MCF 10A (cell line): ENCODE measurements around the gene UBR4. TPM values are rescaled to one million over a fixed set of nuclear protein-coding genes. Genes with fewer than 3 reads are reported as not detected.

Source experiments
- BruUV-seq: library from RNA; stranded (reverse); fragments of 400-500 nt; replicated peaks from 2 replicates; lab custom pipeline; 2021; lab: Mats Ljungman, UMichigan
- CTCF ChIA-PET: fragments of 300-600 bp; sonication (Branson Sonifier 250); formaldehyde crosslinking; extraction: SDS; loops from one replicate; lab custom pipeline; 2021; ENCODE audit warnings: antibody characterized with exemption, inconsistent platforms; lab: Yijun Ruan, JAX
- POLR2A ChIA-PET: fragments of 300-600, 350-650 bp; sonication (Branson Sonifier 250); formaldehyde crosslinking; extraction: SDS; loops from one replicate; lab custom pipeline; 2020; ENCODE audit warnings: antibody characterized with exemption, inconsistent platforms; lab: Yijun Ruan, JAX
- DNase-seq: peaks from one replicate; pipeline ENCODE4 v3.0.0-alpha.2; 2018; ENCODE audit not compliant: unreplicated experiment
- H3K27ac Mint-ChIP-seq: one replicate; pipeline ENCODE4 v1.8.0; 2022; ENCODE audit warnings: mild to moderate bottlenecking, low read depth, mixed read lengths; ENCODE audit not compliant: unreplicated experiment
- H3K27me3 Mint-ChIP-seq: one replicate; pipeline ENCODE4 v1.8.0; 2022; ENCODE audit warnings: mixed read lengths; ENCODE audit not compliant: insufficient read depth, unreplicated experiment
- H3K36me3 Mint-ChIP-seq: one replicate; pipeline ENCODE4 v1.8.0; 2022; ENCODE audit warnings: mild to moderate bottlenecking, moderate library complexity, mixed read lengths; ENCODE audit not compliant: insufficient read depth, unreplicated experiment
- H3K4me1 Mint-ChIP-seq: one replicate; pipeline ENCODE4 v1.8.0; 2022; ENCODE audit warnings: mixed read lengths; ENCODE audit not compliant: insufficient read depth, unreplicated experiment
- H3K4me3 Mint-ChIP-seq: one replicate; pipeline ENCODE4 v1.8.0; 2022; ENCODE audit warnings: mild to moderate bottlenecking, moderate library complexity, mixed read lengths; ENCODE audit not compliant: unreplicated experiment
- H3K9me3 Mint-ChIP-seq: one replicate; pipeline ENCODE4 v1.8.0; 2022; ENCODE audit warnings: mixed read lengths; ENCODE audit not compliant: unreplicated experiment
- CTCF ChIP-seq: fragments of 200-600 bp; IDR thresholded peaks from one replicate; pipeline ENCODE4 v1.8.0; 2022; ENCODE audit warnings: antibody characterized with exemption, mild to moderate bottlenecking; ENCODE audit not compliant: unreplicated experiment
- intact Hi-C: fragments of 100-400 bp; cut with micrococcal nuclease; formaldehyde crosslinking; loops from 2 replicates; pipeline ENCODE4 v1.14.1; 2022
- total RNA-seq: library from RNA; stranded (reverse); gene quantifications from 2 replicates; pipeline ENCODE4 v1.2.3, GENCODE V29; 2022

Gene UBR4
- total RNA-seq, 1 experiment from 2014 or later: 154 TPM

GRCh38 chr1:19229229-19229628, 19.2 kb upstream of the UBR4 start:
- no peak overlapping the region for H3K27ac Mint-ChIP-seq
- BruUV-seq: no TSS peak
- CTCF ChIA-PET: interaction anchor here (1.0 kb wide), 1 partner anchor 9 kb away, joined by 3 read pairs; no protein-coding TSS in a partner anchor
- H3K4me3 Mint-ChIP-seq: no peak overlapping the region
- DNase-seq: no peak
- intact Hi-C loops: no loop called here
- H3K4me1 Mint-ChIP-seq: no peaks in the 10 kb centered on the region
- H3K27me3 Mint-ChIP-seq: no peaks in the 10 kb centered on the region
- H3K36me3 Mint-ChIP-seq: peaks cover 100% of the 10 kb centered on the region
- no peak for TF ChIP-seq CTCF
- POLR2A ChIA-PET: no interaction called here
- H3K9me3 Mint-ChIP-seq: no peaks in the 10 kb centered on the region

GRCh38 chr1:19222979-19223824, 13.1 kb upstream of the UBR4 start:
- TF ChIP-seq CTCF: no peak

GRCh38 chr1:19222573-19222972, 12.5 kb upstream of the UBR4 start:
- Mint-ChIP-seq H3K36me3 (peaks cover 100% of the 10 kb centered on the region), H3K27me3 (no peaks in the 10 kb centered on the region), H3K9me3 (no peaks in the 10 kb centered on the region), H3K4me3 (no peak overlapping the region), H3K4me1 (no peaks in the 10 kb centered on the region), H3K27ac (no peak overlapping the region)
- BruUV-seq: no TSS peak
- intact Hi-C loops: no loop called here
- no peak for DNase-seq
- ChIA-PET POLR2A (interaction anchor here (0.8 to 2.1 kb wide), 2 partner anchors 8 to 12 kb away, joined by 3 to 6 read pairs; no protein-coding TSS in a partner anchor), CTCF (no interaction called here)
- no peak for TF ChIP-seq CTCF

More at GRCh38 chr1:19222979-19223824, 13.1 kb upstream of the UBR4 start:
- CTCF ChIA-PET: interaction anchor here (0.7 kb wide), 1 partner anchor 24 kb away, joined by 4 read pairs; no protein-coding TSS in a partner anchor
- no TSS peak for BruUV-seq
- Mint-ChIP-seq H3K36me3 (peaks cover 100% of the 10 kb centered on the region), H3K4me3 (no peak overlapping the region), H3K27ac (no peak overlapping the region), H3K27me3 (no peaks in the 10 kb centered on the region), H3K9me3 (no peaks in the 10 kb centered on the region), H3K4me1 (no peaks in the 10 kb centered on the region)
- POLR2A ChIA-PET: interaction anchor here (0.8 to 2.1 kb wide), 2 partner anchors 9 to 12 kb away, joined by 3 to 6 read pairs; no protein-coding TSS in a partner anchor
- no peak for DNase-seq
- intact Hi-C loops: no loop called here

GRCh38 chr1:19220991-19221390, 10.9 kb upstream of the UBR4 start:
- H3K27ac Mint-ChIP-seq: no peak overlapping the region
- POLR2A ChIA-PET: no interaction called here
- CTCF ChIA-PET: interaction anchor here (1.0 kb wide), 1 partner anchor 20 kb away, joined by 3 read pairs; no protein-coding TSS in a partner anchor
- H3K4me1 Mint-ChIP-seq: no peaks in the 10 kb centered on the region
- no TSS peak for BruUV-seq
- H3K27me3 Mint-ChIP-seq: no peaks in the 10 kb centered on the region
- H3K4me3 Mint-ChIP-seq: no peak overlapping the region
- TF ChIP-seq CTCF: no peak
- H3K36me3 Mint-ChIP-seq: peaks cover 89% of the 10 kb centered on the region
- no peaks in the 10 kb centered on the region for H3K9me3 Mint-ChIP-seq
- intact Hi-C loops: no loop called here
- DNase-seq: no peak
